Liver (tissue), 9 donors: ENCODE measurements around the gene CTSW. TPM values are rescaled to one million over a fixed set of nuclear protein-coding genes. Genes with fewer than 3 reads are reported as not detected.

Experiments
- DNase-seq: peaks from one replicate; pipeline ENCODE4 v3.0.0-alpha.2; 2017; ENCODE audit warnings: low spot score
- H3K27ac ChIP-seq, 2 donors: one replicate each; pipeline ENCODE4 v1.7.0; 2013; ENCODE audit warnings: inconsistent platforms in 2 of 2, low read length in 2 of 2, control low read depth in 1 of 2, low read depth in 1 of 2, mild to moderate bottlenecking in 1 of 2
- H3K27me3 ChIP-seq, 4 donors: one replicate each; pipeline versions ENCODE4 v1.6.1 to v1.7.0; 2013; ENCODE audit warnings: low read length in 3 of 4, inconsistent platforms in 1 of 4, mild to moderate bottlenecking in 1 of 4, moderate library complexity in 1 of 4; ENCODE audit not compliant: control insufficient read depth in 4 of 4, insufficient read depth in 4 of 4
- H3K36me3 ChIP-seq, 4 donors: one replicate each; pipeline versions ENCODE4 v1.6.1 to v1.7.0; 2013; ENCODE audit warnings: low read length in 3 of 4, mild to moderate bottlenecking in 3 of 4, low read depth in 1 of 4, moderate library complexity in 1 of 4; ENCODE audit not compliant: control insufficient read depth in 4 of 4, insufficient read depth in 3 of 4
- H3K4me1 ChIP-seq, 4 donors: one replicate each; pipeline versions ENCODE4 v1.6.1 to v1.7.0; 2013; ENCODE audit warnings: low read length in 3 of 4, mild to moderate bottlenecking in 3 of 4, moderate library complexity in 1 of 4; ENCODE audit not compliant: control insufficient read depth in 4 of 4, insufficient read depth in 4 of 4
- H3K4me3 ChIP-seq, 3 donors: one replicate each; pipeline versions ENCODE4 v1.6.1 to v1.7.0; 2013; ENCODE audit warnings: low read length in 3 of 3, control low read depth in 1 of 3, low read depth in 1 of 3, mild to moderate bottlenecking in 1 of 3
- H3K9ac ChIP-seq, 2 donors: one replicate each; pipeline ENCODE4 v1.7.0; 2013; ENCODE audit warnings: low read length in 2 of 2, mild to moderate bottlenecking in 2 of 2, moderate library complexity in 2 of 2, control low read depth in 1 of 2, low read depth in 1 of 2
- H3K9me3 ChIP-seq, 4 donors: one replicate each; pipeline versions ENCODE4 v1.6.1 to v1.7.0; 2013; ENCODE audit warnings: low read length in 3 of 4; ENCODE audit not compliant: control insufficient read depth in 4 of 4
- CTCF ChIP-seq: fragments of 150-350 bp; IDR thresholded peaks from 2 replicates; pipeline ENCODE4 v1.5.1; 2017; ENCODE audit warnings: improper control_type of control experiment, low read depth, low read length; ENCODE audit not compliant: missing input control
- EGR1 ChIP-seq, 2 donors: IDR thresholded peaks; 2 replicates each; pipeline ENCODE4 v1.6.1; 2016 to 2018; ENCODE audit warnings: antibody characterized with exemption in 2 of 2, low read depth in 2 of 2
- FOXA1 ChIP-seq: IDR thresholded peaks from 2 replicates; pipeline ENCODE4 v1.6.1; 2016; ENCODE audit warnings: antibody characterized with exemption
- FOXA2 ChIP-seq: IDR thresholded peaks from 2 replicates; pipeline ENCODE4 v1.6.1; 2016; ENCODE audit warnings: antibody characterized with exemption
- GABPA ChIP-seq, 2 donors: IDR thresholded peaks in 1 of 2; conservative IDR thresholded peaks in 1 of 2; 2 replicates each; pipeline ENCODE4 v1.6.1; 2016; ENCODE audit warnings: antibody characterized with exemption in 2 of 2, mild to moderate bottlenecking in 1 of 2, moderate library complexity in 1 of 2
- HNF4A ChIP-seq, 2 donors: conservative IDR thresholded peaks; 2 replicates each; pipeline ENCODE4 v1.6.1; 2016; ENCODE audit warnings: antibody characterized with exemption in 2 of 2, mild to moderate bottlenecking in 2 of 2
- HNF4G ChIP-seq: IDR thresholded peaks from 2 replicates; pipeline ENCODE4 v1.6.1; 2016; ENCODE audit warnings: antibody characterized with exemption
- JUND ChIP-seq, 2 donors: IDR thresholded peaks; 2 replicates each; pipeline ENCODE4 v1.6.1; 2016; ENCODE audit warnings: antibody characterized with exemption in 2 of 2
- MAX ChIP-seq: IDR thresholded peaks from 2 replicates; pipeline ENCODE4 v1.6.1; 2016; ENCODE audit warnings: antibody characterized with exemption
- NR2F2 ChIP-seq: IDR thresholded peaks from 2 replicates; pipeline ENCODE4 v1.6.1; 2016; ENCODE audit warnings: antibody characterized with exemption
- RAD21 ChIP-seq, 2 donors: IDR thresholded peaks; 2 replicates each; pipeline ENCODE4 v1.6.1; 2016; ENCODE audit warnings: antibody characterized with exemption in 2 of 2, mild to moderate bottlenecking in 2 of 2
- RXRA ChIP-seq, 2 donors: IDR thresholded peaks; 2 replicates each; pipeline ENCODE4 v1.6.1; 2017 to 2018; ENCODE audit warnings: antibody characterized with exemption in 2 of 2, mild to moderate bottlenecking in 1 of 2
- SP1 ChIP-seq: IDR thresholded peaks from 2 replicates; pipeline ENCODE4 v1.6.1; 2018; ENCODE audit warnings: antibody characterized with exemption, mild to moderate bottlenecking
- TAF1 ChIP-seq: conservative IDR thresholded peaks from 2 replicates; pipeline ENCODE4 v1.6.1; 2016; ENCODE audit warnings: antibody characterized with exemption, mild to moderate bottlenecking
- YY1 ChIP-seq: IDR thresholded peaks from 2 replicates; pipeline ENCODE4 v1.6.1; 2016; ENCODE audit warnings: antibody characterized with exemption, mild to moderate bottlenecking
- WGBS: extraction: QIAGEN DNeasy Blood & Tissue Kit; methylation state at CpG from one replicate; pipeline ENCODE4 v1.1.7; 2013; 5-methylcytosine and 5-hydroxymethylcytosine counted together
- polyA plus RNA-seq, 2 donors: library from polyadenylated mRNA; stranded (reverse) in 1 of 2; unstranded in 1 of 2; fragments of 200-250 nt in 1 of 2; fragments of >200 nt in 1 of 2; fragmentation: Nextera tagmentation in 1 of 2; extraction: Ambion mirVana in 1 of 2; gene quantifications; one replicate each; pipeline versions ENCODE4 v1.2.1 to v1.2.3, GENCODE V29; 2013 to 2015
- total RNA-seq, 2 donors: library from RNA; depleted of rRNA; stranded (reverse); fragments of >200 nt; gene quantifications; one replicate each; pipeline ENCODE4 v1.2.3, GENCODE V29; 2014
- TF ChIP-seq, protein P1 (sequence below): IDR thresholded peaks from 2 replicates; pipeline ENCODE4 v1.6.1; 2016; ENCODE audit warnings: antibody characterized with exemption
- TF ChIP-seq, protein P2 (sequence below): IDR thresholded peaks from 2 replicates; pipeline ENCODE4 v1.6.1; 2016; ENCODE audit warnings: antibody characterized with exemption
- TF ChIP-seq, protein P3 (sequence below): IDR thresholded peaks from 2 replicates; pipeline ENCODE4 v1.6.1; 2016; ENCODE audit warnings: antibody characterized with exemption, mild to moderate bottlenecking
- donor health status: healthy.
- donor health status: healthy.
- donor health status: healthy.
- donor health status: healthy.
- donor health status: healthy.

The CTSW gene
- total and polyA plus RNA-seq, 4 donors, result 1.3 to 2.9 (median 2.1) TPM

- TF ChIP-seq CTCF (no peak), TAF1 (no peak), FOXA2 (no peak), SP1 (no peak), YY1 (no peak), NR2F2 (no peak), RAD21 (IDR thresholded peaks at IDR 0.05) (no peak)
Measured at GRCh38 chr11:65842144-65842543, 37.5 kb upstream of the CTSW start (continued).

- H3K4me1 ChIP-seq, result peaks cover 0 to 2% (median 0%) of the 10 kb centered on the region in 4 donors
- TF ChIP-seq TAF1 (no peak), HNF4G (no peak), FOXA2 (no peak), HNF4A (conservative IDR thresholded peaks at IDR 0.05) (no peak), YY1 (no peak)
- H3K9ac ChIP-seq, result no peak overlapping the region
- H3K4me3 ChIP-seq, result no peak overlapping the region
- no peak overlapping the region for H3K27ac ChIP-seq
- H3K27me3 ChIP-seq, result no peaks in the 10 kb centered on the region
- WGBS, result 90% methylated on average over 3 of the region's 3 CpGs
- DNase-seq, result no peak
- H3K36me3 ChIP-seq, result no peaks in the 10 kb centered on the region
- no peaks in the 10 kb centered on the region for H3K9me3 ChIP-seq
Measured at GRCh38 chr11:65843811-65844210, 35.8 kb upstream of the CTSW start.

DNA sequence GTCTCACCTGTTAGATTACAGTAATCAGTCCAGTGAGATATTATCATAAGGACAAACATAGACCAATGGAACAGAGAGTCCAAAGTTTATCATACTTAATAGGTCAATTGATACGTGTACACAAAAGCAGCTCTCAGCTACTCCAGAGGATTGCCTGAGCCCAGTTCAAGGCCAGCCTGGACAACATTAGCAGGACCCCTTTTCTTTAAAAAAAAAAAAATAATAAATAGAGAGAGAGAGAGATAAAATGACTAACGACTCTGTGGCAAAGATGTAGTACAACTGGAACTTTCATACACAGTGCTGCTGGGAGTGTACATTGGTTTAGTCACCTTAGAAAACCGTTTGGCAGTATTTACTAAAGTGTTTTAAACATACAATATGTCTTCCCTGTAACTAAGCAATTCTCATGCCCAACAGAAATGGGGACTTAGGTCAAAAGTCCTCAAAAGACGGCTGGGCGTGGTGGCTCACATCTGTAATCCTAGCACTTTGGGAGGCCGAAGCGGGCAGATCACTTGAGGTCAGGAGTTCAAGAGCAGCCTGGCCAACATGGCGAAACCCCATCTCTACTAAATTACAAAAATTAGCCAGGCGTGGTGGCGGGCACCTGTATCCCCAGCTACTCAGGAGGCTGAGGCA is 35.3 kb upstream of the CTSW start:
- H3K9ac ChIP-seq, result no peak overlapping the region
- 77% methylated on average over 10 of the region's 10 CpGs for WGBS
- H3K4me1 ChIP-seq, result peaks cover 0 to 2% (median 0%) of the 10 kb centered on the region in 4 donors
- no peak overlapping the region for H3K4me3 ChIP-seq
- no peaks in the 10 kb centered on the region for H3K36me3 ChIP-seq
- no peaks in the 10 kb centered on the region for H3K9me3 ChIP-seq
- no peak overlapping the region for H3K27ac ChIP-seq
- H3K27me3 ChIP-seq, result no peaks in the 10 kb centered on the region
- no peak for DNase-seq
- TF ChIP-seq FOXA2 (no peak), RAD21 (IDR thresholded peaks at IDR 0.05) (no peak), EGR1 (IDR thresholded peaks at IDR 0.05; ENCODE audit: low read depth in 2 of 2) (no peak), NR2F2 (no peak), YY1 (no peak), JUND (IDR thresholded peaks at IDR 0.05) (no peak), RXRA (IDR thresholded peaks at IDR 0.05) (no peak), HNF4G (no peak), CTCF (no peak), GABPA (IDR thresholded peaks at IDR 0.05 in 1 of 2, conservative IDR thresholded peaks at IDR 0.05 in 1 of 2) (no peak), TAF1 (no peak), FOXA1 (no peak), HNF4A (conservative IDR thresholded peaks at IDR 0.05) (no peak), SP1 (no peak), MAX (no peak)
- TF ChIP-seq, protein P1, sequence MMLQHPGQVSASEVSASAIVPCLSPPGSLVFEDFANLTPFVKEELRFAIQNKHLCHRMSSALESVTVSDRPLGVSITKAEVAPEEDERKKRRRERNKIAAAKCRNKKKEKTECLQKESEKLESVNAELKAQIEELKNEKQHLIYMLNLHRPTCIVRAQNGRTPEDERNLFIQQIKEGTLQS, result no peak
- TF ChIP-seq, protein P2, sequence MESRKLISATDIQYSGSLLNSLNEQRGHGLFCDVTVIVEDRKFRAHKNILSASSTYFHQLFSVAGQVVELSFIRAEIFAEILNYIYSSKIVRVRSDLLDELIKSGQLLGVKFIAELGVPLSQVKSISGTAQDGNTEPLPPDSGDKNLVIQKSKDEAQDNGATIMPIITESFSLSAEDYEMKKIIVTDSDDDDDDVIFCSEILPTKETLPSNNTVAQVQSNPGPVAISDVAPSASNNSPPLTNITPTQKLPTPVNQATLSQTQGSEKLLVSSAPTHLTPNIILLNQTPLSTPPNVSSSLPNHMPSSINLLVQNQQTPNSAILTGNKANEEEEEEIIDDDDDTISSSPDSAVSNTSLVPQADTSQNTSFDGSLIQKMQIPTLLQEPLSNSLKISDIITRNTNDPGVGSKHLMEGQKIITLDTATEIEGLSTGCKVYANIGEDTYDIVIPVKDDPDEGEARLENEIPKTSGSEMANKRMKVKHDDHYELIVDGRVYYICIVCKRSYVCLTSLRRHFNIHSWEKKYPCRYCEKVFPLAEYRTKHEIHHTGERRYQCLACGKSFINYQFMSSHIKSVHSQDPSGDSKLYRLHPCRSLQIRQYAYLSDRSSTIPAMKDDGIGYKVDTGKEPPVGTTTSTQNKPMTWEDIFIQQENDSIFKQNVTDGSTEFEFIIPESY, result no peak
- TF ChIP-seq, protein P3, sequence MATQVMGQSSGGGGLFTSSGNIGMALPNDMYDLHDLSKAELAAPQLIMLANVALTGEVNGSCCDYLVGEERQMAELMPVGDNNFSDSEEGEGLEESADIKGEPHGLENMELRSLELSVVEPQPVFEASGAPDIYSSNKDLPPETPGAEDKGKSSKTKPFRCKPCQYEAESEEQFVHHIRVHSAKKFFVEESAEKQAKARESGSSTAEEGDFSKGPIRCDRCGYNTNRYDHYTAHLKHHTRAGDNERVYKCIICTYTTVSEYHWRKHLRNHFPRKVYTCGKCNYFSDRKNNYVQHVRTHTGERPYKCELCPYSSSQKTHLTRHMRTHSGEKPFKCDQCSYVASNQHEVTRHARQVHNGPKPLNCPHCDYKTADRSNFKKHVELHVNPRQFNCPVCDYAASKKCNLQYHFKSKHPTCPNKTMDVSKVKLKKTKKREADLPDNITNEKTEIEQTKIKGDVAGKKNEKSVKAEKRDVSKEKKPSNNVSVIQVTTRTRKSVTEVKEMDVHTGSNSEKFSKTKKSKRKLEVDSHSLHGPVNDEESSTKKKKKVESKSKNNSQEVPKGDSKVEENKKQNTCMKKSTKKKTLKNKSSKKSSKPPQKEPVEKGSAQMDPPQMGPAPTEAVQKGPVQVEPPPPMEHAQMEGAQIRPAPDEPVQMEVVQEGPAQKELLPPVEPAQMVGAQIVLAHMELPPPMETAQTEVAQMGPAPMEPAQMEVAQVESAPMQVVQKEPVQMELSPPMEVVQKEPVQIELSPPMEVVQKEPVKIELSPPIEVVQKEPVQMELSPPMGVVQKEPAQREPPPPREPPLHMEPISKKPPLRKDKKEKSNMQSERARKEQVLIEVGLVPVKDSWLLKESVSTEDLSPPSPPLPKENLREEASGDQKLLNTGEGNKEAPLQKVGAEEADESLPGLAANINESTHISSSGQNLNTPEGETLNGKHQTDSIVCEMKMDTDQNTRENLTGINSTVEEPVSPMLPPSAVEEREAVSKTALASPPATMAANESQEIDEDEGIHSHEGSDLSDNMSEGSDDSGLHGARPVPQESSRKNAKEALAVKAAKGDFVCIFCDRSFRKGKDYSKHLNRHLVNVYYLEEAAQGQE, result no peak
